HepG2 (cell line): Measurements from ENCODE around the gene TTC31. TPM values are rescaled to one million over a fixed set of nuclear protein-coding genes. Genes with fewer than 3 reads are reported as not detected.

ENCODE experiments used
- ADNP ChIP-seq: sonication (generic); formaldehyde crosslinking; IDR thresholded peaks from 2 replicates; pipeline ENCODE4 v1.4.0; 2020; ENCODE audit warnings: missing genetic modification reagents
- AHR ChIP-seq: IDR thresholded peaks from 2 replicates; pipeline ENCODE4 v1.6.1; 2018; ENCODE audit warnings: missing genetic modification reagents, missing compliant biosample characterization
- FOXO1 ChIP-seq: sonication (generic); formaldehyde crosslinking; IDR thresholded peaks from 2 replicates; pipeline ENCODE4 v1.4.0; 2020; ENCODE audit warnings: missing genetic modification reagents
- HDAC6 ChIP-seq: fragments of 200-600 bp; sonication (generic); IDR thresholded peaks from 2 replicates; pipeline ENCODE4 v1.7.0; 2017; ENCODE audit warnings: mild to moderate bottlenecking, antibody characterized with exemption, low read length, low read depth
- MBNL3 ChIP-seq: fragments of 250-450 bp; sonication (Bioruptor Pico); conservative IDR thresholded peaks from 2 replicates; pipeline ENCODE4 v1.8.0; 2022; ENCODE audit warnings: mild to moderate bottlenecking, inconsistent platforms
- MTF2 ChIP-seq: sonication (generic); formaldehyde crosslinking; IDR thresholded peaks from 2 replicates; pipeline ENCODE4 v1.5.0; 2020; ENCODE audit warnings: missing genetic modification reagents, borderline replicate concordance
- PHF8 ChIP-seq: sonication (generic); formaldehyde crosslinking; IDR thresholded peaks from 2 replicates; pipeline ENCODE4 v1.5.0; 2020; ENCODE audit warnings: missing genetic modification reagents
- RARG ChIP-seq: sonication (generic); formaldehyde crosslinking; IDR thresholded peaks from 2 replicates; pipeline ENCODE4 v1.4.0; 2020; ENCODE audit warnings: low read depth, mild to moderate bottlenecking, missing genetic modification reagents
- RFXAP ChIP-seq: sonication (generic); formaldehyde crosslinking; IDR thresholded peaks from 2 replicates; pipeline ENCODE4 v1.4.0; 2020; ENCODE audit warnings: missing genetic modification reagents, borderline replicate concordance
- RXRB ChIP-seq: IDR thresholded peaks from 2 replicates; pipeline ENCODE4 v1.6.1; 2016; ENCODE audit warnings: borderline replicate concordance, missing genetic modification reagents, missing compliant biosample characterization
- SMARCC2 ChIP-seq: fragments of 450-650 bp; IDR thresholded peaks from 2 replicates; pipeline ENCODE4 v1.6.1; 2017; ENCODE audit warnings: antibody characterized with exemption, mild to moderate bottlenecking
- ZFAT ChIP-seq: sonication (generic); formaldehyde crosslinking; conservative IDR thresholded peaks from 2 replicates; pipeline ENCODE4 v1.8.1; 2023; ENCODE audit warnings: missing genetic modification reagents, inconsistent platforms
- ZKSCAN5 ChIP-seq: sonication (generic); formaldehyde crosslinking; IDR thresholded peaks from 2 replicates; pipeline ENCODE4 v1.5.1; 2020; ENCODE audit warnings: mild to moderate bottlenecking, missing genetic modification reagents
- ZNF337 ChIP-seq: sonication (generic); formaldehyde crosslinking; IDR thresholded peaks from 2 replicates; pipeline ENCODE4 v1.5.1; 2020; ENCODE audit warnings: missing genetic modification reagents, low read depth, mild to moderate bottlenecking, borderline replicate concordance
- ZNF33A ChIP-seq: sonication (generic); formaldehyde crosslinking; IDR thresholded peaks from 2 replicates; pipeline ENCODE4 v1.5.1; 2020; ENCODE audit warnings: missing genetic modification reagents, mild to moderate bottlenecking, moderate library complexity, borderline replicate concordance
- ZNF530 ChIP-seq: sonication (generic); formaldehyde crosslinking; IDR thresholded peaks from 2 replicates; pipeline ENCODE4 v1.5.0; 2020; ENCODE audit warnings: low read depth, mild to moderate bottlenecking, missing genetic modification reagents
- ZNF614 ChIP-seq: IDR thresholded peaks from 2 replicates; pipeline ENCODE4 v1.6.1; 2018; ENCODE audit warnings: missing biosample characterization, missing genetic modification reagents, inconsistent platforms, borderline replicate concordance
- ZNF709 ChIP-seq: sonication (generic); formaldehyde crosslinking; IDR thresholded peaks from 2 replicates; pipeline ENCODE4 v1.5.0; 2020; ENCODE audit warnings: mild to moderate bottlenecking, missing genetic modification reagents
- ZNF775 ChIP-seq: sonication (generic); formaldehyde crosslinking; IDR thresholded peaks from 2 replicates; pipeline ENCODE4 v1.4.0; 2020; ENCODE audit warnings: missing genetic modification reagents, mild to moderate bottlenecking, moderate library complexity, borderline replicate concordance
- ZNF839 ChIP-seq: sonication (generic); formaldehyde crosslinking; IDR thresholded peaks from 2 replicates; pipeline ENCODE4 v1.4.0; 2020; ENCODE audit warnings: missing genetic modification reagents, mild to moderate bottlenecking, borderline replicate concordance
- polyA plus RNA-seq, 8 experiments: library from polyadenylated mRNA; depleted of rRNA in 3 of 8; stranded (reverse) in 7 of 8; unstranded in 1 of 8; fragments of >200 nt; fragmentation: Illumina TruSeq in 4 of 8; extraction: Trizol in 4 of 8; gene quantifications; 2 replicates each; pipeline versions ENCODE4 v1.2.1 to v1.2.3, GENCODE V29; 2011 to 2016; ENCODE audit warnings: low read depth in 4 of 8, missing spikeins in 1 of 8, mixed read lengths in 1 of 8; ENCODE audit not compliant: insufficient read depth in 1 of 8
- total RNA-seq, 5 experiments: library from RNA; depleted of rRNA; stranded (reverse); fragments of >200 nt; fragmentation: Illumina TruSeq; extraction: Trizol; gene quantifications; 2 replicates each; pipeline ENCODE4 v1.2.3, GENCODE V29; 2016; ENCODE audit warnings: low read depth in 1 of 5
- TF ChIP-seq, protein P1 (sequence below): sonication (generic); formaldehyde crosslinking; IDR thresholded peaks from 2 replicates; pipeline ENCODE4 v1.5.0; 2020; ENCODE audit warnings: missing genetic modification reagents
- TF ChIP-seq, protein P2 (sequence below): sonication (generic); formaldehyde crosslinking; IDR thresholded peaks from 2 replicates; pipeline ENCODE4 v1.4.0; 2020; ENCODE audit warnings: missing genetic modification reagents
- TF ChIP-seq, protein P3 (sequence below): sonication (generic); formaldehyde crosslinking; IDR thresholded peaks from 2 replicates; pipeline ENCODE4 v1.4.0; 2020; ENCODE audit warnings: missing genetic modification reagents, borderline replicate concordance

The TTC31 gene
- total and polyA plus RNA-seq, 2 of the 13 experiments (the other 11 are each of a cell fraction or from before 2014, with no cell fraction given): 28.3 to 39.5 TPM

- no peak for TF ChIP-seq ZNF33A (CRISPR knock-in tag)
- no peak for TF ChIP-seq RARG (CRISPR knock-in tag)
- TF ChIP-seq, protein P1, sequence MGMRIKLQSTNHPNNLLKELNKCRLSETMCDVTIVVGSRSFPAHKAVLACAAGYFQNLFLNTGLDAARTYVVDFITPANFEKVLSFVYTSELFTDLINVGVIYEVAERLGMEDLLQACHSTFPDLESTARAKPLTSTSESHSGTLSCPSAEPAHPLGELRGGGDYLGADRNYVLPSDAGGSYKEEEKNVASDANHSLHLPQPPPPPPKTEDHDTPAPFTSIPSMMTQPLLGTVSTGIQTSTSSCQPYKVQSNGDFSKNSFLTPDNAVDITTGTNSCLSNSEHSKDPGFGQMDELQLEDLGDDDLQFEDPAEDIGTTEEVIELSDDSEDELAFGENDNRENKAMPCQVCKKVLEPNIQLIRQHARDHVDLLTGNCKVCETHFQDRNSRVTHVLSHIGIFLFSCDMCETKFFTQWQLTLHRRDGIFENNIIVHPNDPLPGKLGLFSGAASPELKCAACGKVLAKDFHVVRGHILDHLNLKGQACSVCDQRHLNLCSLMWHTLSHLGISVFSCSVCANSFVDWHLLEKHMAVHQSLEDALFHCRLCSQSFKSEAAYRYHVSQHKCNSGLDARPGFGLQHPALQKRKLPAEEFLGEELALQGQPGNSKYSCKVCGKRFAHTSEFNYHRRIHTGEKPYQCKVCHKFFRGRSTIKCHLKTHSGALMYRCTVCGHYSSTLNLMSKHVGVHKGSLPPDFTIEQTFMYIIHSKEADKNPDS (CRISPR knock-in tag): no peak
- no peak for TF ChIP-seq PHF8 (CRISPR knock-in tag)
- TF ChIP-seq ZFAT (CRISPR knock-in tag): no peak
- TF ChIP-seq, protein P2, sequence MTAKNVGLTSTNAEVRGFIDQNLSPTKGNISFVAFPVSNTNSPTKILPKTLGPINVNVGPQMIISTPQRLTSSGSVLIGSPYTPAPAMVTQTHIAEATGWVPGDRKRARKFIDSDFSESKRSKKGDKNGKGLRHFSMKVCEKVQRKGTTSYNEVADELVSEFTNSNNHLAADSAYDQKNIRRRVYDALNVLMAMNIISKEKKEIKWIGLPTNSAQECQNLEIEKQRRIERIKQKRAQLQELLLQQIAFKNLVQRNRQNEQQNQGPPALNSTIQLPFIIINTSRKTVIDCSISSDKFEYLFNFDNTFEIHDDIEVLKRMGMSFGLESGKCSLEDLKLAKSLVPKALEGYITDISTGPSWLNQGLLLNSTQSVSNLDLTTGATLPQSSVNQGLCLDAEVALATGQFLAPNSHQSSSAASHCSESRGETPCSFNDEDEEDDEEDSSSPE (CRISPR knock-in tag): no peak
- no peak for TF ChIP-seq AHR (CRISPR knock-in tag)
- no peak for TF ChIP-seq ZNF839 (CRISPR knock-in tag)
- TF ChIP-seq RFXAP (CRISPR knock-in tag): peak; percentile 15; the same call in 1 of the 2 replicates
- TF ChIP-seq ZNF709 (CRISPR knock-in tag): no peak
- no peak for TF ChIP-seq ZKSCAN5 (CRISPR knock-in tag)
- TF ChIP-seq ZNF775 (CRISPR knock-in tag): no peak
- no peak for TF ChIP-seq ADNP (CRISPR knock-in tag)
- TF ChIP-seq, protein P3, sequence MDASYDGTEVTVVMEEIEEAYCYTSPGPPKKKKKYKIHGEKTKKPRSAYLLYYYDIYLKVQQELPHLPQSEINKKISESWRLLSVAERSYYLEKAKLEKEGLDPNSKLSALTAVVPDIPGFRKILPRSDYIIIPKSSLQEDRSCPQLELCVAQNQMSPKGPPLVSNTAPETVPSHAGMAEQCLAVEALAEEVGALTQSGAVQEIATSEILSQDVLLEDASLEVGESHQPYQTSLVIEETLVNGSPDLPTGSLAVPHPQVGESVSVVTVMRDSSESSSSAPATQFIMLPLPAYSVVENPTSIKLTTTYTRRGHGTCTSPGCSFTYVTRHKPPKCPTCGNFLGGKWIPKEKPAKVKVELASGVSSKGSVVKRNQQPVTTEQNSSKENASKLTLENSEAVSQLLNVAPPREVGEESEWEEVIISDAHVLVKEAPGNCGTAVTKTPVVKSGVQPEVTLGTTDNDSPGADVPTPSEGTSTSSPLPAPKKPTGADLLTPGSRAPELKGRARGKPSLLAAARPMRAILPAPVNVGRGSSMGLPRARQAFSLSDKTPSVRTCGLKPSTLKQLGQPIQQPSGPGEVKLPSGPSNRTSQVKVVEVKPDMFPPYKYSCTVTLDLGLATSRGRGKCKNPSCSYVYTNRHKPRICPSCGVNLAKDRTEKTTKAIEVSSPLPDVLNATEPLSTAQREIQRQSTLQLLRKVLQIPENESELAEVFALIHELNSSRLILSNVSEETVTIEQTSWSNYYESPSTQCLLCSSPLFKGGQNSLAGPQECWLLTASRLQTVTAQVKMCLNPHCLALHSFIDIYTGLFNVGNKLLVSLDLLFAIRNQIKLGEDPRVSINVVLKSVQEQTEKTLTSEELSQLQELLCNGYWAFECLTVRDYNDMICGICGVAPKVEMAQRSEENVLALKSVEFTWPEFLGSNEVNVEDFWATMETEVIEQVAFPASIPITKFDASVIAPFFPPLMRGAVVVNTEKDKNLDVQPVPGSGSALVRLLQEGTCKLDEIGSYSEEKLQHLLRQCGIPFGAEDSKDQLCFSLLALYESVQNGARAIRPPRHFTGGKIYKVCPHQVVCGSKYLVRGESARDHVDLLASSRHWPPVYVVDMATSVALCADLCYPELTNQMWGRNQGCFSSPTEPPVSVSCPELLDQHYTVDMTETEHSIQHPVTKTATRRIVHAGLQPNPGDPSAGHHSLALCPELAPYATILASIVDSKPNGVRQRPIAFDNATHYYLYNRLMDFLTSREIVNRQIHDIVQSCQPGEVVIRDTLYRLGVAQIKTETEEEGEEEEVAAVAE (CRISPR knock-in tag): no peak
- no peak for TF ChIP-seq MBNL3
- no peak for TF ChIP-seq RXRB (CRISPR knock-in tag)
- no peak for TF ChIP-seq ZNF530
- TF ChIP-seq MTF2 (CRISPR knock-in tag): no peak
- 0 out of 2 replicates have a peak, but pooled peaks have one; percentile 16 for TF ChIP-seq ZNF337
- TF ChIP-seq ZNF614 (CRISPR knock-in tag): no peak
- TF ChIP-seq FOXO1 (CRISPR knock-in tag): no peak
- TF ChIP-seq SMARCC2: no peak
- no peak for TF ChIP-seq HDAC6
Measured at GRCh38 chr2:74528600-74529356, 45.9 kb downstream of the TTC31 start (continued).
